Left forelimb (tissue), 1 donor: ENCODE data around the gene ERF.

Experiments used
- DNase-seq: peaks from one replicate; pipeline ENCODE4 v3.0.0-alpha.2; 2018; ENCODE audit warnings: low spot score

Gene ERF

DNA sequence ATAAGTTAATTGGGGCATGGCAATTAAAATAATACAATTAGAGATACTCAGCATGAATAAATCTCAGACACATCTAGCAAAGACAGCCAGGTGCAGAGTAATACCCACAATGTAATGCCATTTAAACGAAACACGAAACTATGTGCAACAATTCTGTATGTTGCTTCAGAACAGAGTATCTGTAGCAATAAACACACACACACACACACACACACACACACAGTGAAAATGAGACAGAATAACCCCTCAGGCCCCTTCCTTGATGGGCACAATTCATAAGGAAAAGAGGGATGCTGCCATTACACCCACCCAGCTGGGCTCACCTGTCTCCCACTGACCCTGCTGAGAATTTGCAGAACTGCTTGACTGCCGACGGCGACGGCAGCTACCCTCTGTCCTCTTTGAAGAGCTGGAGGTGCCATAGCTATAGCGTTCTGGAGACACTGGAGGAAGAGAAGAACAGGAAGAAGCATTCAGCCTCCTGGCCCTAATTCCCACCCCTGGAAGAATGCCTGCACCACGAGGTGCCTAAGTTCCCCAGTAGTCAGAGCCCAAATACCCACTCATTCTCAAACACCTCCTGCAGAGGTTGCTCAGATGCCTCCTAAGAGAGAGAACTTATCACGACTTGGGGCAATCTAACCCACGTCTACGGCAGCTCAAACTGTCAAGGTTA lies 40.0 kb downstream of the ERF start:
- DNase-seq: no peak

- no peak for DNase-seq
Measured at GRCh38 chr19:42212886-42213285, 42.0 kb downstream of the ERF start.

DNA sequence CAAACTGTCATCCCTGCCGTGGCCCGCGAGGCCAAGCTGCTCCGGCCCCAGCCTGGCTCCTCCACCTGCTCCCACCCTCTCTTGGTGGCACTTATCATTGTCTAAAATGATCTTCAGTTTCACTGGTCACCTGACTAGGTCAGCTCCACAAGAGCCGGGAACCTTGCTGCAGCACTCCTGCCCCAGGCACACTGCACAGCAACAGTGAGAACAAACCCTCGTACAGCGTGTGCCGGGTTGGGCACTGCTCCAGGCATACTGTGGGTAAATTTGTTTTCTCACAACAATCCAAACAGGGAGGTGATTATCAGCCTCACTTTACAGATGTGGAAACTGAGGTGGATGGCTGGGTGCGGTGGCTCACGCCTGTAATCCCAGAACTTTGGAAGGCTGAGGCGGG lies 46.3 kb downstream of the ERF start:
- no peak for DNase-seq

GRCh38 chr19:42207767-42208271 lies 47.1 kb downstream of the ERF start:
- DNase-seq: no peak

- DNase-seq: no peak
Measured at GRCh38 chr19:42206871-42207755, 47.8 kb downstream of the ERF start.

DNA sequence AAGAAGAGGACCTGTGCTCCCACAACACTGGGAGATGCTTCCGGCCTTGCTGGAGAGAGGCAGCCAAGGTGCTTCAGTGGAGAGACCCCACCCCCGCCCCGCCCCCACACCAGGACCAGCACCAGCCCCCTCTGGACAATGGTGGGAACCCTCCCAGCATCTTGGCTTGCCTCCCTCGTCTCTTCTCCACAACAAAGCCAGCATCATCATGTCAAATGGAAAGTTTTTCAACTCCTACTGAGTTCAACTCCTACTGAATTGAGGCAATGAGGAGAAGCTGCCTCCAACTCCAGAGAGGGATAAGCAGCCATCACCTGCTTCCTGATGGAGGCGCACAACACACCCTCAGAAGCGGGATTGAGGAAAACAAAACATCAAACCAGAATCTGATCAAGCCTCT lies 50.3 kb downstream of the ERF start:
- no peak for DNase-seq

DNA sequence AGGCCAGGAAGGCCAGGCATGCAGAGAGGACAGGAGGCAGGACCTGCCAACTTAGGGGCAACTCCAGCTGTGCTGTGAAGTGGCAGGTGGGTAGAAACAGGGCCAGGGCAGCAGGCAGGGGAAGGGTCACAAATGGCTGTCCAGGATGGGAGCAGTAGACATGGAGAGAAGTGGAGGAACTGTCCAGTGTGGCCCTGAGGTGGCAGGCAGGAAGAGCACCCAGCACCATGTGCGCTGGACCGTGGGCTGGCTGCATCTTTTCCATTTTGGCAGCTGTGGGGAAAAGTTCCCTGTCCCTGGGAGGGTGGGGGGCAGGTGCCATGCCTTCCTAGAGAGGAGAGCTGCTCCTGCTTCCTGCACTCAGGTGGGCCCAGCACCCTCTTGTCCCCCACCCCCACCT lies 51.2 kb downstream of the ERF start:
- DNase-seq: no peak

- DNase-seq: no peak
Measured at GRCh38 chr19:42202290-42202880, 52.5 kb downstream of the ERF start.

DNA sequence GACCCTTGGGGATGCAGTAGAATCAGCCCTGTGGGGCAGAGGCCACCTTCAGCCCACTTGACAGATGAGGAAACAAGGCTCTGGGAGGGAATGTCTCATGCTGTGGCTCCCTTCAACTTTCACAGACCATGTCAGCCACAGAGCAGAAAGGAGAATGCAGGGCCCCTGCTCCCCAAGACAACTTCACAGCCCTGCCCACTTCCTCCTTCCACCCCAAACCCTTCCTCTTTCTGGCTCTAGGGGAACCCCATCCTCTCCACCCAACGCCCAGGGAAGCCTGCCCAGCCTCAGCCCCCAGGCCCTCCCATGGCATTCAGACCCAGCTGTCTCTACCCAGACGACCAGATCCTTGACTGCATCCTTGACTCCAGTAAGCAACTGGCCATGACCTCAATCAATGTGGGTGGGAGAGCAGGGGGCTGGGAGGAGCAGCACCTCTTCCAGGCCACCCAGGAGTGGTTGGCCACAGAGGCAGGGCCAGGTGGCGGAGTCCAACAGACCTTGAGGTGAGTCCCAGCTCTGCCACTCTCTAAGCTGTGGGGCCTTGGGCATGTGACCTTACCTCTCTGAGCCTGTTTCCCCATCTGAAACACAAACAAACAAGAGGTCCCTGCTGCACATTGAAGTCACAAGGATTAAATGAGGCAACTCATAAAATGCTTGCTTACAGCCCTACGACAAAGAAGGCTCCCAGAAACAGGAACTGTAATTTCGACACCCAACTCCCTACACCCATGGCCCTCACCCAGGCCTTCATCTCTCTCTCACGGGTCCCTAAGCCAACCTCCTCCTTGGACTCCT lies 53.2 kb downstream of the ERF start:
- no peak for DNase-seq

GRCh38 chr19:42200116-42200715 lies 54.7 kb downstream of the ERF start:
- DNase-seq: no peak

DNA sequence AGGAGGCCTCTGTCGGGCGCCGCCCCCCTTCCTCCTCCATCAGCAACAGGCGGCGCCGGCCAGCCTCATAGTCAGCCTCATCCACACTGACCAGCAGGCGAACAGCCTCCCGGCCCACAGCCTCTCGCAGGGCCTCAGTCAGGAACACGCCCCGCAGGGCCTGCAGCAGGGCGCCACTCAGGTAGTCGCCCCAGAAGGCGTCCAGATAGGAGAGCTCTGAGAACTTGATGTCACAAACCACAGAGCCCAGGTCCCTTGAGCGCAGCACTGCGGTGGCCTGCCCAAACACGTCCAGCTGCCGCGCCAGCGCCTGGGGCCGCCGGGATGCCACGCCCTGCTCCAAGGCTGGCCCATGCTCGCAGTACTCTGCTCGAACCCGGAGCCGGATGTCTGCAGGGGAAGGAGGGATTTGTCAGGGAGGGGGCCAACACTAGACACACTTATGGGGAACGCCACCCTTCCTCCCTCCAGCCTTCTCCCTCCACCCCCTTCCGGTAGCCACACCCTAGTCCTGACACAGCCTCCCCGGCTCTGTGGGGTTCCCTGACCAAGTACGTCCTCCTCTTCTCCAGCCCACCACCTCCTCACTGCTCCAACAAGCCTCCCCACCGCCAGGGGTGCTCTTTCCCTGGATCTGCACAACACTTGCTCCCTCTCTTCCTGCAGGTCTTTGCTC lies 55.4 kb downstream of the ERF start:
- no peak for DNase-seq

DNA sequence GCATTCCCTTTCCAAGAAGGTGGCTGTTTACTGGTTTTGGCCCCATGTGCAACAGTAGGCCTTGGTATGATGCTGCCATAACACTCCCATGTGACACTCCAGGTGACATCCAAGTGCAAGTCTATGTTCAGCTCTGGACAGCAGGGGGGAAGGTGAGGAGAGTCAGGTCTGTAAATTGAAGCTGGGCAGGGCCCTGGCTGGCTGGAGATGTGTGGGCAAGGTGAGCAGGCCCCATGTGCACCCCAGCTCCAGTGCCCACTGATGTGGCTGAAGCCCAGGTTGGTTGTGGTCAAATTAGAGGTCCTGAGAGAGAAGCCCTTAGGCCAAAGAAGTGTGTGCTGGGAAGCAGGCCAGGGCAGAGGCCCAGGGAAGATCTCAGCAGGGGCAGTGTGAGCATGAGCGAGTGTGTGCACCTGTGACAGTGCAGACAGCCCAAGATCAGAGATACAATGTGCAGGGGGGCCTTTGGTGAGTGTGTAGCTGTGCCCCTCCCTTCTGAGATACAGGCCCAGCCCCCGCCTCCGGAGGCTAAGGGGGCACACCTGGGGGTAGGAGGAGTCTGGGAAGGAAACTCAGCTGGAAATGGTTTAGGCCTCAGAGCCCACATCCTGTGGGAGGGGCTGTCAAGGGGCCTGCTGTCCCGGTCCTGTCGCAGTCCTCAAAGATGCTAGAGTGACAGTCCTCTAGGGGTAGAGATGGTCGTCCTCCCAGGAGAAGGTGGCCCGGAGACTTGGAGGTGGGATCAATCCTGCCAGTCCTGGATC lies 56.1 kb downstream of the ERF start:
- no peak for DNase-seq
